Esophagus muscularis mucosa (tissue), 4 donors: ENCODE data around the gene GALNT14. TPM values are rescaled to one million over a fixed set of nuclear protein-coding genes. Genes with fewer than 3 reads are reported as not detected.

Experiments used
- DNase-seq: peaks from one replicate; pipeline ENCODE4 v3.0.0-alpha.2; 2017; ENCODE audit errors: extremely low spot score
- H3K27ac ChIP-seq, 4 donors: fragments of 200-600 bp; sonication (generic); replicated peaks in 1 of 4; 1 replicate in 3 of 4; 2 replicates in 1 of 4; pipeline ENCODE4 v1.5.1; 2016 to 2019; ENCODE audit warnings: mild to moderate bottlenecking in 1 of 4
- H3K27me3 ChIP-seq, 4 donors: fragments of 200-600 bp; sonication (generic); one replicate each; pipeline versions ENCODE4 v1.5.1 to v1.6.0; 2016 to 2019
- H3K36me3 ChIP-seq, 4 donors: fragments of 200-600 bp; sonication (generic); one replicate each; pipeline ENCODE4 v1.5.1; 2016 to 2019
- H3K4me1 ChIP-seq, 4 donors: fragments of 200-600 bp; sonication (generic); one replicate each; pipeline ENCODE4 v1.5.1; 2016 to 2019
- H3K4me3 ChIP-seq, 4 donors: fragments of 200-600 bp; sonication (generic); 1 replicate in 2 of 4; 2 replicates in 2 of 4; pipeline ENCODE4 v1.5.1; 2016 to 2019; ENCODE audit warnings: mild to moderate bottlenecking in 4 of 4, moderate library complexity in 1 of 4
- H3K9me3 ChIP-seq, 4 donors: fragments of 200-600 bp; sonication (generic); 1 replicate in 3 of 4; 2 replicates in 1 of 4; pipeline ENCODE4 v1.5.1; 2016 to 2019
- CTCF ChIP-seq, 3 experiments: fragments of 200-600 bp in 2 of 3; fragments of 450-650 bp in 1 of 3; sonication (generic) in 2 of 3; IDR thresholded peaks; one replicate each; pipeline ENCODE4 v1.5.1; 2017 to 2019; ENCODE audit warnings: antibody characterized with exemption in 3 of 3, mild to moderate bottlenecking in 2 of 3, moderate library complexity in 1 of 3
- EP300 ChIP-seq: sonication (generic); formaldehyde crosslinking; IDR thresholded peaks from one replicate; pipeline ENCODE4 v1.6.1; 2017; ENCODE audit warnings: antibody characterized with exemption
- POLR2A ChIP-seq: fragments of 450-650 bp; IDR thresholded peaks from one replicate; pipeline ENCODE4 v1.6.1; 2017; ENCODE audit warnings: antibody characterized with exemption, moderate library complexity, mild to moderate bottlenecking, low read depth
- POLR2AphosphoS5 ChIP-seq, 2 donors: sonication (generic); formaldehyde crosslinking; IDR thresholded peaks; one replicate each; pipeline ENCODE4 v1.6.1; 2017; ENCODE audit warnings: antibody characterized with exemption in 2 of 2
- WGBS: methylation state at CpG from one replicate; pipeline ENCODE4 v1.1.5; 2018; 5-methylcytosine and 5-hydroxymethylcytosine counted together
- intact Hi-C: fragments of 100-400 bp; cut with DNase I; formaldehyde crosslinking; loops from one replicate; pipeline ENCODE4 v1.15.1; 2023
- total RNA-seq, 4 donors: library from RNA; depleted of rRNA; stranded (reverse); fragments of >200 nt; gene quantifications; one replicate each; pipeline versions ENCODE4 v1.1.0 to v1.2.1, GENCODE V29; 2016

Gene GALNT14
- total RNA-seq, 4 donors from 2014 or later = 0.33 to 1.0 (median 0.80) TPM; not detected in 1

DNA sequence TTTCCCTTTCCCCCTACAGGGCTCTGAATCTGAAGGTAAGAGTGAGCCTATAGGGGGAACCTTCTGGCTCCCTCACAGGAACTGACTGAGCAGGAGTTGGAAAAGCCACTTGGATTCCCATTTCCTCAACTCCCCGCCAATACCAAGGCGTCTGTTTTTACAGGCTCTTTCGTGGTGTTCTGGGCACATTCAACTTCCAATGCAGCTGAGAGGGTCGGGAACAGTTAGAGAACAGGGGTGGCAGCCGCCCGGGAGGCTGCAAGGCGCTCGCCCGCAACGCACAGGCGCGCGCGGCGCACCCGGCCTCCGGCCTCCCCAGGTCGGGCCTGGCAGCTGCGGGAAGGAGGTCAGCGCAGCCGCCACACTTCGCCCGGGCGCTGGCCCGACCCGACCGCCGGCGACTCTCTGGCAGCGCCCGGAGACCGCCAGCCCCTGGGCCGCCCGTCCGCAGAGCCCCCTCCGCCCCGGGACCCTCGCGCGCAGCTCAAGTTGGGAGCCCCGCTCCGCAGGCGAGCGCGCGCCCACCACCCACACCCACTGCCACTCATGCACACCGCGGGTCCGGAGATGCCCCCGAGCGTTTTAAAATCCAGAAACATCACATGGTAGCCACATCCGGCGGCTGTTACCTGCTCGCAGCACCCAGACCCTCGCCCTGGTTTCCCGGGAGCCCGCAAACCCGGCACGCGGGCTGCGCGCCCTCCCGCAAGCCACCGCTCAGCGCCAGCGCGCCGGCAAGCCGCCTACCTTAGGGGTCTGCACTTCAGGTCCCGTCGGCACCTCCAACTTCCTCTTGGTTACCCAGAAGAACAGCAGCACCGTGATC lies 816 bp downstream of the GALNT14 start:
- H3K4me1 ChIP-seq = peaks cover 12 to 23% (median 23%) of the 10 kb centered on the region in 4 donors
- intact Hi-C loops = no loop called here
- peak; percentile 86 for DNase-seq
- peak overlapping the region; percentile 54 to 65 (median 58) for H3K4me3 ChIP-seq
- under 1% methylated on average over 21 of the region's 72 CpGs for WGBS
- TF ChIP-seq POLR2A = no peak
- H3K36me3 ChIP-seq = no peaks in the 10 kb centered on the region
- no peaks in the 10 kb centered on the region for H3K9me3 ChIP-seq
- H3K27ac ChIP-seq = no peak overlapping the region
- H3K27me3 ChIP-seq = peaks cover 0 to 57% (median 28%) of the 10 kb centered on the region in 4 donors

DNA sequence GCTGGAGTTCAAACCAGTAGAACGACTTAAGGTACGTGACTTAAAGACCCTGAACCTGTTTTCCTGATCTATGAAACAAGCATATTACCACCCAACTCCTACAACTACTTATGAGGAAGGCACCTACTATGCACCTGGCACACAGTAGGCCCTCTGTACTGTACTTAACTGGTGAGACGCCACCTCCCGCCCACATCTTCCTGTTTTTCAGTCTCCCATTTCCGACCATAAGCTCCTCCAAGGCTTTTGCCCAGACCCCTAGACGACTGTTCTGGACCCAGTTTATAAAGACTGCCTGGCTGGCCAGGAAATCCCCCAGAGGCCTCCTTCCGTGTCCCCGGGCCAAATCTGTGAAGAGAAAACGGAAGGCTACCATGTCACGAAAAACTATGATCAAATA lies 1.5 kb downstream of the GALNT14 start:
- Histone ChIP-seq H3K27me3 (peaks cover 0 to 58% (median 28%) of the 10 kb centered on the region in 4 donors), H3K36me3 (no peaks in the 10 kb centered on the region), H3K27ac (no peak overlapping the region), H3K4me1 (peaks cover 12 to 23% (median 23%) of the 10 kb centered on the region in 4 donors), H3K4me3 (peak overlapping the region in 1 of 4 donors; percentile 54), H3K9me3 (no peaks in the 10 kb centered on the region)
- peak; percentile 85 for DNase-seq
- WGBS = 56% methylated on average over 10 of the region's 10 CpGs
- TF ChIP-seq EP300 = no peak
- TF ChIP-seq CTCF (IDR thresholded peaks at IDR 0.05) = no peak
- no peak for TF ChIP-seq POLR2A
- no peak for TF ChIP-seq POLR2AphosphoS5 (IDR thresholded peaks at IDR 0.05)
- intact Hi-C loops = no loop called here

- Histone ChIP-seq H3K27me3 (peaks cover 0 to 58% (median 28%) of the 10 kb centered on the region in 4 donors), H3K4me3 (no peak overlapping the region), H3K4me1 (peaks cover 12 to 23% (median 23%) of the 10 kb centered on the region in 4 donors), H3K9me3 (no peaks in the 10 kb centered on the region), H3K27ac (no peak overlapping the region), H3K36me3 (no peaks in the 10 kb centered on the region)
- intact Hi-C loops = no loop called here
- 72% methylated on average over 3 of the region's 3 CpGs for WGBS
- DNase-seq = no peak
- TF ChIP-seq EP300 (no peak), POLR2AphosphoS5 (IDR thresholded peaks at IDR 0.05) (no peak), POLR2A (no peak), CTCF (IDR thresholded peaks at IDR 0.05) (no peak)
These were observed 2.2 kb downstream of the GALNT14 start for GRCh38 chr2:31136000-31136399.

DNA sequence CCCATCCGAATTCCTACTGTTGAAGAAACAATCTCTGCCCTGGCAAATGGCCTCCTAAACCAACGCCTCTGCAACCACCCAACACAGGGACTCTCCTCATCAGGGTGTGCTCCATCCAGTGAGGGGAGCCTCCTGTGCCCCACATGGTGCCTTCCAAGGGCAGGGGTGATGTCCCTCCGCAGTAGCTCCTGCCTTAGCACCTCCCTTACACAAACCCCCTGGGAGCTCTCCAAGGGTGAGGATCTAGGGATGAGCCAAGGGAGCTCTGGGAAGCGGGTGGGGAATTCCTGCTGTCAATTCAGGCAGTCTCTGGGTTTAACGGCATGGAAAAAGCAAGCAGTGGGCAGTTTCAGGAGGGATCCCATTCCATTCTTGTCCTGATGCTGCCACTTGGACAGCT lies 3.8 kb downstream of the GALNT14 start:
- H3K36me3 ChIP-seq = no peaks in the 10 kb centered on the region

More for the DNA sequence above, 3.8 kb downstream of the GALNT14 start:
- intact Hi-C loops = no loop called here
- Histone ChIP-seq H3K4me1 (peaks cover 12 to 23% (median 23%) of the 10 kb centered on the region in 4 donors), H3K27ac (no peak overlapping the region), H3K9me3 (no peaks in the 10 kb centered on the region), H3K4me3 (no peak overlapping the region), H3K27me3 (peaks cover 0 to 63% (median 28%) of the 10 kb centered on the region in 4 donors)
- peak; percentile 66 for DNase-seq
- 76% methylated on average over 5 of the region's 5 CpGs for WGBS
- TF ChIP-seq EP300 (no peak), CTCF (IDR thresholded peaks at IDR 0.05) (no peak), POLR2AphosphoS5 (IDR thresholded peaks at IDR 0.05) (no peak), POLR2A (no peak)
